SH-SY5Y (cell line): ENCODE measurements around the gene CPXM1.

Source experiments
- GATA2 ChIP-seq: IDR thresholded peaks from 2 replicates; pipeline ENCODE4 v1.6.1; 2011; ENCODE audit warnings: mild to moderate bottlenecking, low read depth, low read length
- GATA3 ChIP-seq: IDR thresholded peaks from 2 replicates; pipeline ENCODE4 v1.6.1; 2011; ENCODE audit warnings: low read depth, mild to moderate bottlenecking, low read length, moderate library complexity

DNA sequence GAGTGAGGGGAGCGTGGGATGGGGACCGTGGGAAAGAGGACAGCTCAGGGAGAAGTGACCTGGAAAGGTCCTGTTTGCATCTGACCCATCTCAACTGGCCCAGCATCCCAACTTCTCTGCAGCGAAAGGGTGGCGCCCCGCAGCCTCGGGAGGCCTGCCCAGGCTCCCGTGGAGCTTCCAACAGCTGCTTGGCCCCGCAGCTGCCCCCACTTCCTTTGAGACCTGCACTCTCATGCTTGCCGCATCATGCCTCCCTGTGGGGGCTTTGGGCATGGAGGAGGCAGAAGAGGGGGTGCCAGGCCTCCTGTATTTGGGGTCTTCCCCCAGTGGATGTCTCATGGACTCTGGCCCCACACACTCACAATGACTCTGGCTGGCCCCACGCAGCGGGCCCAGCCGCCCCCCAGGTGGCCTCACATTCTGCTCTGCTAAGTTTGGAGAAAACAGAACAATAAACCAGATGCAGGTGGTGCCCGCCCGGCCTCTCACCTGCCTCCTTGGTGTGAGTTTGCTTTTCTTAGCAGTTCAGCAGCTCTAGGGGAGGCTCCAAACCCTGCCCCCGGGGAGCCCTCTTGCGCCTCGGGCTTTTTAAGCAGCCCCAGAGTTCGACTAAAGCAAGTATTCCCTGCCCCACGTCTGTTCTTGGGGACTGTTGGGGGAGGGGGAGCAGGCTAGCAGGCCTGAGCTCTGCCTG lies 40.7 kb downstream of the CPXM1 start:
- TF ChIP-seq GATA3 (no peak), GATA2 (no peak)
